Smooth muscle cell (in vitro differentiated cells): ENCODE results near the gene KRTAP10-8. TPM values are rescaled to one million over a fixed set of nuclear protein-coding genes. Genes with fewer than 3 reads are reported as not detected.
"Not testable (repeated sequence)": the region's sequence is repeated elsewhere in the genome, so short reads cannot be mapped to it uniquely, and the experiment has no call there.

Source experiments
- DNase-seq: peaks from one replicate; lab custom pipeline; 2025; ENCODE audit not compliant: unreplicated experiment; lab: John Stamatoyannopoulos, UW
- H2AFZ ChIP-seq: fragments of 200-600 bp; sonication (generic); 2 replicates; pipeline ENCODE4 v1.6.0; 2016; ENCODE audit warnings: antibody characterized with exemption, low read depth, mild to moderate bottlenecking
- H3F3A ChIP-seq: fragments of 200-600 bp; sonication (generic); 2 replicates; pipeline ENCODE4 v1.6.0; 2017; ENCODE audit warnings: antibody characterized with exemption, low read depth
- H3K27ac ChIP-seq: fragments of 200-600 bp; sonication (generic); 2 replicates; pipeline ENCODE4 v1.5.1; 2016; ENCODE audit warnings: low read depth, mild to moderate bottlenecking
- H3K27me3 ChIP-seq: fragments of 200-600 bp; sonication (generic); 2 replicates; pipeline ENCODE4 v1.6.1; 2016; ENCODE audit warnings: low read depth, mild to moderate bottlenecking
- H3K36me3 ChIP-seq: fragments of 200-600 bp; sonication (generic); 2 replicates; pipeline ENCODE4 v1.5.1; 2016; ENCODE audit warnings: low read depth
- H3K4me1 ChIP-seq: fragments of 200-600 bp; sonication (generic); 2 replicates; pipeline ENCODE4 v1.5.1; 2016; ENCODE audit warnings: low read depth
- H3K4me2 ChIP-seq: fragments of 200-600 bp; sonication (generic); 2 replicates; pipeline ENCODE4 v1.6.0; 2016; ENCODE audit warnings: mild to moderate bottlenecking
- H3K4me3 ChIP-seq: fragments of 200-600 bp; sonication (generic); 2 replicates; pipeline ENCODE4 v1.5.1; 2016; ENCODE audit warnings: mild to moderate bottlenecking
- H3K79me2 ChIP-seq: fragments of 200-600 bp; sonication (generic); 2 replicates; pipeline ENCODE4 v1.6.0; 2016; ENCODE audit warnings: low read depth, mild to moderate bottlenecking
- H3K9ac ChIP-seq: fragments of 200-600 bp; sonication (generic); 2 replicates; pipeline ENCODE4 v1.6.0; 2016; ENCODE audit warnings: low read depth
- H3K9me3 ChIP-seq: fragments of 200-600 bp; sonication (generic); replicated peaks from 2 replicates; pipeline ENCODE4 v1.5.1; 2016; ENCODE audit warnings: low read depth
- H4K20me1 ChIP-seq: fragments of 200-600 bp; sonication (generic); 2 replicates; pipeline ENCODE4 v1.6.0; 2016; ENCODE audit warnings: low read depth
- CTCF ChIP-seq: fragments of 200-600 bp; sonication (generic); IDR thresholded peaks from 2 replicates; pipeline ENCODE4 v1.5.1; 2017; ENCODE audit warnings: borderline replicate concordance, mild to moderate bottlenecking, antibody characterized with exemption; ENCODE audit not compliant: insufficient read depth, poor library complexity, severe bottlenecking
- WGBS: methylation state at CpG from one replicate; pipeline ENCODE4 v1.1.7; 2016; ENCODE audit warnings: low lambda C conversion rate; 5-methylcytosine and 5-hydroxymethylcytosine counted together
- polyA plus RNA-seq: library from polyadenylated mRNA; unstranded; fragments of >200 nt; fragmentation: Nextera tagmentation; extraction: Ambion mirVana; gene quantifications from 2 replicates; pipeline ENCODE4 v1.2.1, GENCODE V29; 2016
- total RNA-seq: library from RNA; depleted of rRNA; stranded (reverse); fragments of >200 nt; gene quantifications from 2 replicates; pipeline ENCODE4 v1.2.3, GENCODE V29; 2014

Gene KRTAP10-8
- total and polyA plus RNA-seq, 2 experiments from 2014 or later, result not detected

DNA sequence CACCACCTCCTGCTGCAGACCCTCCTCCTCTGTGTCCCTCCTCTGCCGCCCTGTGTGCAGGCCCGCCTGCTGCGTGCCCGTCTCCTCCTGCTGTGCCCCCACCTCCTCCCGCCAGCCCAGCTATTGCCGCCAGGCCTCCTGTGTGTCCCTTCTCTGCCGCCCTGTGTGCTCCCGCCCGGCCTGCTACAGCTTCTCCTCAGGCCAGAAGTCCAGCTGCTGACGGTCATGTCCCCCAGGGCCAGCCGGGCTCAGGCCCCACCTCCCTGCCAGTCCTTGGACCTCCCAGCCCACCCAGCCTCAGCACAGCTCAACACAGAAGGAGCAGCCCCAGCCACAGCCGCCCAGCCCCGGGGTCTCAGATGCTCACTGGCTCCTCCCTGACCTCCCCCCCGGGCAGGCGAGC is 16.0 kb downstream of the KRTAP10-8 start:
- not testable (repeated sequence) for DNase-seq, H3K79me2 ChIP-seq, H3K4me1 ChIP-seq, H3K9me3 ChIP-seq, H3K4me2 ChIP-seq, H3K27me3 ChIP-seq, H3K36me3 ChIP-seq, H3K4me3 ChIP-seq, H3K9ac ChIP-seq, H3F3A ChIP-seq, H3K27ac ChIP-seq, H2AFZ ChIP-seq, H4K20me1 ChIP-seq
- 78% methylated on average over 8 of the region's 15 CpGs for WGBS

DNA sequence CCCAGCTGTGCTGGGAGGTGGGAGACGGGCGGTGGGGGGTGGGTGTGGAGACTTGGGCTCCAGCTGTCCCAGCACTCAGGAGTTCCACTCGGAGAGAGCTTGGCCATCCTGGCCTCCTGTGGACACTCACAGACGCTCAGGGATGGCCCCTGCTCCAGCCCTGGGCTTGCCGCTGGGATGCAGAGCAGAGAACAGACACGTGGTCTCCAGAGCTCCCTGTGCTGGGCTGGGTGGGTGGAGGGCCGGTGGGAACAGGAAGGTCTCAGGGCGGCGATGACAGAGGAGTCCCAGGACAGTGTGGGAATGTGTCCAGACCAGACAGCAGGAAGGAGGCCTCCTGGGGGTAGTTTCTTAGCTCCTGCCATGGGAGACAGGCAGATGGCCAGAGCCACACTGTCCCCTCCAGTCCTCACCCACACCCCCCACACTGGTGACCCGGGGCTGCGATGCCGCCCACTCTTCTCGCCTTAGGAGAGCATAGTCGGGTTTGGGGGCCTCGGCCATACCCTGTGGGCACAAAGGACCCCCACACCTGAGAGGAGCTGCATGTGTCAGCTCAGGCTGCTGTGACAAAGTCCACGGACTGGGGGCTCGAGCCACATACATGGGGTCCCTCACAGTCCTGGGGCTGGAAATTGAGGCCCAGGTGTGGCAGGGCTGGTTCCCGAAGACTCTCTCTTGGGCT is 17.0 kb downstream of the KRTAP10-8 start:
- H3F3A ChIP-seq, result no peaks in the 10 kb centered on the region
- H3K79me2 ChIP-seq, result no peaks in the 10 kb centered on the region
- H3K4me2 ChIP-seq, result no peak overlapping the region
- H3K4me3 ChIP-seq, result no peak overlapping the region
- H3K9me3 ChIP-seq, result no peaks in the 10 kb centered on the region
- H3K36me3 ChIP-seq, result no peaks in the 10 kb centered on the region
- H3K9ac ChIP-seq, result no peak overlapping the region
- no peaks in the 10 kb centered on the region for H4K20me1 ChIP-seq
- 74% methylated on average over 15 of the region's 18 CpGs for WGBS
- no peaks in the 10 kb centered on the region for H3K27me3 ChIP-seq
- no peak for DNase-seq
- no peak overlapping the region for H2AFZ ChIP-seq
- no peak for TF ChIP-seq CTCF
- no peaks in the 10 kb centered on the region for H3K4me1 ChIP-seq
- no peak overlapping the region for H3K27ac ChIP-seq

- H3K4me2 ChIP-seq, result no peak overlapping the region
- no peaks in the 10 kb centered on the region for H3K36me3 ChIP-seq
- no peak overlapping the region for H3K9ac ChIP-seq
- no peaks in the 10 kb centered on the region for H3K9me3 ChIP-seq
- no peak for TF ChIP-seq CTCF
- H4K20me1 ChIP-seq, result no peaks in the 10 kb centered on the region
- no peaks in the 10 kb centered on the region for H3K27me3 ChIP-seq
- 60% methylated on average over 1 of the region's 2 CpGs for WGBS
- no peak overlapping the region for H3K27ac ChIP-seq
- no peaks in the 10 kb centered on the region for H3F3A ChIP-seq
- H3K4me1 ChIP-seq, result no peaks in the 10 kb centered on the region
- H3K79me2 ChIP-seq, result no peaks in the 10 kb centered on the region
- H2AFZ ChIP-seq, result no peak overlapping the region
- no peak for DNase-seq
- H3K4me3 ChIP-seq, result no peak overlapping the region
Observed at GRCh38 chr21:44630440-44630839, 18.6 kb downstream of the KRTAP10-8 start.

- Histone ChIP-seq H3F3A (no peaks in the 10 kb centered on the region), H3K4me3 (no peak overlapping the region), H3K4me2 (no peak overlapping the region), H3K4me1 (no peaks in the 10 kb centered on the region), H4K20me1 (no peaks in the 10 kb centered on the region), H3K79me2 (no peaks in the 10 kb centered on the region), H3K9me3 (no peaks in the 10 kb centered on the region), H3K36me3 (no peaks in the 10 kb centered on the region), H3K9ac (no peak overlapping the region), H3K27ac (no peak overlapping the region), H2AFZ (no peak overlapping the region), H3K27me3 (no peaks in the 10 kb centered on the region)
- TF ChIP-seq CTCF, result no peak
- no peak for DNase-seq
- WGBS, result 96% methylated on average over 1 of the region's 1 CpG
Observed at GRCh38 chr21:44632067-44632466, 20.2 kb downstream of the KRTAP10-8 start.
